GM12878 (cell line): ENCODE measurements around the gene UBC.
"Not testable (repeated sequence)": the region's sequence is repeated elsewhere in the genome, so short reads cannot be mapped to it uniquely, and the experiment has no call there.

Experiments used
- CTCF ChIP-seq, 3 experiments: IDR thresholded peaks in 2 of 3; conservative IDR thresholded peaks in 1 of 3; 2 replicates each; pipeline ENCODE4 v1.5.1; 2011; ENCODE audit warnings: low read depth in 3 of 3, low read length in 3 of 3, mild to moderate bottlenecking in 3 of 3, control low read depth in 2 of 3, moderate library complexity in 2 of 3, inconsistent platforms in 1 of 3, mixed read lengths in 1 of 3; ENCODE audit not compliant: control insufficient read depth in 2 of 3, insufficient read depth in 1 of 3; ENCODE audit errors: extremely low read depth in 1 of 3
- EP300 ChIP-seq, 2 experiments: fragments of 150-350 bp in 1 of 2; IDR thresholded peaks; 2 replicates each; pipeline ENCODE4 v1.6.1; 2011 to 2012; ENCODE audit warnings: low read depth in 2 of 2, low read length in 2 of 2, borderline replicate concordance in 1 of 2, improper control_type of control experiment in 1 of 2, inconsistent platforms in 1 of 2; ENCODE audit not compliant: control insufficient read depth in 1 of 2
- EZH2 ChIP-seq: IDR thresholded peaks from 2 replicates; pipeline ENCODE4 v1.6.1; 2012; ENCODE audit warnings: low read depth, mild to moderate bottlenecking, control low read depth, inconsistent platforms, low read length, borderline replicate concordance; ENCODE audit not compliant: control insufficient read depth
- GABPA ChIP-seq: IDR thresholded peaks from 2 replicates; pipeline ENCODE4 v1.6.1; 2014; ENCODE audit warnings: antibody characterized with exemption, low read depth, mild to moderate bottlenecking, inconsistent platforms
- NFIC ChIP-seq: IDR thresholded peaks from 2 replicates; pipeline ENCODE4 v1.6.1; 2012; ENCODE audit warnings: low read depth, mild to moderate bottlenecking, inconsistent platforms, low read length, moderate library complexity
- SMAD1 ChIP-seq: fragments of 450-650 bp; IDR thresholded peaks from 2 replicates; pipeline ENCODE4 v1.6.1; 2018; ENCODE audit warnings: mild to moderate bottlenecking, low read depth; ENCODE audit not compliant: partially characterized antibody
- TAF1 ChIP-seq: IDR thresholded peaks from 2 replicates; pipeline ENCODE4 v1.6.1; 2011; ENCODE audit warnings: mild to moderate bottlenecking, low read depth, low read length, borderline replicate concordance
- TARDBP ChIP-seq: IDR thresholded peaks from 2 replicates; pipeline ENCODE4 v1.6.1; 2016; ENCODE audit warnings: borderline replicate concordance
- TCF7 ChIP-seq: IDR thresholded peaks from 2 replicates; pipeline ENCODE4 v1.6.1; 2014; ENCODE audit warnings: antibody characterized with exemption, borderline replicate concordance
- YY1 ChIP-seq: IDR thresholded peaks from 2 replicates; pipeline ENCODE4 v1.6.1; 2011; ENCODE audit warnings: low read depth, mild to moderate bottlenecking, low read length
- ZBTB33 ChIP-seq: fragments of 450-650 bp; IDR thresholded peaks from 2 replicates; pipeline ENCODE4 v1.6.1; 2017; ENCODE audit warnings: mild to moderate bottlenecking
- TF ChIP-seq, protein P1 (sequence below): fragments of 450-650 bp; conservative IDR thresholded peaks from 2 replicates; pipeline ENCODE4 v1.6.1; 2017; ENCODE audit warnings: mild to moderate bottlenecking, moderate library complexity
- TF ChIP-seq, protein P2 (sequence below): fragments of 450-650 bp; IDR thresholded peaks from 2 replicates; pipeline ENCODE4 v1.6.1; 2018; ENCODE audit warnings: mild to moderate bottlenecking, low read depth, moderate library complexity; ENCODE audit not compliant: partially characterized antibody

- not testable (repeated sequence) for TF ChIP-seq NFIC; CTCF (IDR thresholded peaks at IDR 0.05 in 2 of 3, conservative IDR thresholded peaks at IDR 0.05 in 1 of 3; ENCODE audit: control insufficient read depth in 2 of 3, extremely low read depth in 1 of 3, insufficient read depth in 1 of 3, low read depth in 3 of 3, low read length in 3 of 3); EP300 (IDR thresholded peaks at IDR 0.05; ENCODE audit: borderline replicate concordance in 1 of 2, control insufficient read depth in 1 of 2, low read depth in 2 of 2, low read length in 2 of 2); SMAD1; TARDBP; EZH2; ZBTB33; TAF1; TCF7; YY1; GABPA
- TF ChIP-seq, protein P1, sequence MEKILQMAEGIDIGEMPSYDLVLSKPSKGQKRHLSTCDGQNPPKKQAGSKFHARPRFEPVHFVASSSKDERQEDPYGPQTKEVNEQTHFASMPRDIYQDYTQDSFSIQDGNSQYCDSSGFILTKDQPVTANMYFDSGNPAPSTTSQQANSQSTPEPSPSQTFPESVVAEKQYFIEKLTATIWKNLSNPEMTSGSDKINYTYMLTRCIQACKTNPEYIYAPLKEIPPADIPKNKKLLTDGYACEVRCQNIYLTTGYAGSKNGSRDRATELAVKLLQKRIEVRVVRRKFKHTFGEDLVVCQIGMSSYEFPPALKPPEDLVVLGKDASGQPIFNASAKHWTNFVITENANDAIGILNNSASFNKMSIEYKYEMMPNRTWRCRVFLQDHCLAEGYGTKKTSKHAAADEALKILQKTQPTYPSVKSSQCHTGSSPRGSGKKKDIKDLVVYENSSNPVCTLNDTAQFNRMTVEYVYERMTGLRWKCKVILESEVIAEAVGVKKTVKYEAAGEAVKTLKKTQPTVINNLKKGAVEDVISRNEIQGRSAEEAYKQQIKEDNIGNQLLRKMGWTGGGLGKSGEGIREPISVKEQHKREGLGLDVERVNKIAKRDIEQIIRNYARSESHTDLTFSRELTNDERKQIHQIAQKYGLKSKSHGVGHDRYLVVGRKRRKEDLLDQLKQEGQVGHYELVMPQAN, result not testable (repeated sequence)
- TF ChIP-seq, protein P2, sequence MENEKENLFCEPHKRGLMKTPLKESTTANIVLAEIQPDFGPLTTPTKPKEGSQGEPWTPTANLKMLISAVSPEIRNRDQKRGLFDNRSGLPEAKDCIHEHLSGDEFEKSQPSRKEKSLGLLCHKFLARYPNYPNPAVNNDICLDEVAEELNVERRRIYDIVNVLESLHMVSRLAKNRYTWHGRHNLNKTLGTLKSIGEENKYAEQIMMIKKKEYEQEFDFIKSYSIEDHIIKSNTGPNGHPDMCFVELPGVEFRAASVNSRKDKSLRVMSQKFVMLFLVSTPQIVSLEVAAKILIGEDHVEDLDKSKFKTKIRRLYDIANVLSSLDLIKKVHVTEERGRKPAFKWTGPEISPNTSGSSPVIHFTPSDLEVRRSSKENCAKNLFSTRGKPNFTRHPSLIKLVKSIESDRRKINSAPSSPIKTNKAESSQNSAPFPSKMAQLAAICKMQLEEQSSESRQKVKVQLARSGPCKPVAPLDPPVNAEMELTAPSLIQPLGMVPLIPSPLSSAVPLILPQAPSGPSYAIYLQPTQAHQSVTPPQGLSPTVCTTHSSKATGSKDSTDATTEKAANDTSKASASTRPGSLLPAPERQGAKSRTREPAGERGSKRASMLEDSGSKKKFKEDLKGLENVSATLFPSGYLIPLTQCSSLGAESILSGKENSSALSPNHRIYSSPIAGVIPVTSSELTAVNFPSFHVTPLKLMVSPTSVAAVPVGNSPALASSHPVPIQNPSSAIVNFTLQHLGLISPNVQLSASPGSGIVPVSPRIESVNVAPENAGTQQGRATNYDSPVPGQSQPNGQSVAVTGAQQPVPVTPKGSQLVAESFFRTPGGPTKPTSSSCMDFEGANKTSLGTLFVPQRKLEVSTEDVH, result not testable (repeated sequence)
Measured at GRCh38 chr12:124931528-124931927, 17.1 kb upstream of the UBC start.
